BLaER1 (cell line): Measurements from ENCODE around the gene KLK13.

ENCODE experiments used
- H3K27ac ChIP-seq: shearing (Covaris generic); formaldehyde crosslinking; 2 replicates; pipeline ENCODE4 v1.8.1; 2022
- H3K27me3 ChIP-seq: shearing (Covaris generic); formaldehyde crosslinking; 2 replicates; pipeline ENCODE4 v1.8.1; 2022
- H3K36me3 ChIP-seq: shearing (Covaris generic); formaldehyde crosslinking; 2 replicates; pipeline ENCODE4 v1.8.1; 2022
- H3K4me1 ChIP-seq: shearing (Covaris generic); formaldehyde crosslinking; 2 replicates; pipeline ENCODE4 v1.8.1; 2022
- H3K4me2 ChIP-seq: shearing (Covaris generic); formaldehyde crosslinking; 2 replicates; pipeline ENCODE4 v1.8.1; 2022
- H3K4me3 ChIP-seq: shearing (Covaris generic); formaldehyde crosslinking; 2 replicates; pipeline ENCODE4 v1.8.1; 2022
- H3K9ac ChIP-seq: shearing (Covaris generic); formaldehyde crosslinking; 2 replicates; pipeline ENCODE4 v1.8.1; 2022
- H3K9me3 ChIP-seq: shearing (Covaris generic); formaldehyde crosslinking; 2 replicates; pipeline ENCODE4 v1.8.1; 2022
- H4K20me1 ChIP-seq: shearing (Covaris generic); formaldehyde crosslinking; 2 replicates; pipeline ENCODE4 v1.8.1; 2022
- Cebpa-rat ChIP-seq: shearing (Covaris generic); IDR thresholded peaks from 2 replicates; pipeline ENCODE4 v1.8.1; 2022

The KLK13 gene

GRCh38 chr19:51012661-51013190 is 52.2 kb downstream of the KLK13 start:
- Histone ChIP-seq H3K4me1 (peaks cover 19% of the 10 kb centered on the region), H3K9ac (no peak overlapping the region), H4K20me1 (no peaks in the 10 kb centered on the region; the same call in 1 of the 2 replicates), H3K4me2 (peak overlapping the region; percentile 42), H3K27me3 (peaks cover 12% of the 10 kb centered on the region), H3K4me3 (no peak overlapping the region), H3K36me3 (no peaks in the 10 kb centered on the region), H3K9me3 (no peaks in the 10 kb centered on the region), H3K27ac (no peak overlapping the region)
- no peak for TF ChIP-seq Cebpa-rat

- TF ChIP-seq Cebpa-rat = no peak
- H3K9ac ChIP-seq = no peak overlapping the region
- H4K20me1 ChIP-seq = no peaks in the 10 kb centered on the region
- no peak overlapping the region for H3K27ac ChIP-seq
- H3K27me3 ChIP-seq = no peaks in the 10 kb centered on the region
- H3K4me1 ChIP-seq = peaks cover 17% of the 10 kb centered on the region
- H3K4me2 ChIP-seq = no peak overlapping the region
- H3K9me3 ChIP-seq = no peaks in the 10 kb centered on the region
- H3K36me3 ChIP-seq = no peaks in the 10 kb centered on the region
- no peak overlapping the region for H3K4me3 ChIP-seq
These were observed 54.7 kb downstream of the KLK13 start for GRCh38 chr19:51010066-51010795.

GRCh38 chr19:51009061-51009891 is 55.6 kb downstream of the KLK13 start:
- Histone ChIP-seq H3K36me3 (no peaks in the 10 kb centered on the region), H4K20me1 (no peaks in the 10 kb centered on the region), H3K27me3 (no peaks in the 10 kb centered on the region)

GRCh38 chr19:51007488-51007887 is 57.4 kb downstream of the KLK13 start:
- H3K9ac ChIP-seq = no peak overlapping the region
- no peaks in the 10 kb centered on the region for H3K9me3 ChIP-seq
- no peaks in the 10 kb centered on the region for H3K36me3 ChIP-seq
- H3K4me3 ChIP-seq = no peak overlapping the region
- H3K27ac ChIP-seq = no peak overlapping the region
- H3K27me3 ChIP-seq = no peaks in the 10 kb centered on the region
- H4K20me1 ChIP-seq = no peaks in the 10 kb centered on the region
- no peak for TF ChIP-seq Cebpa-rat
- peaks cover 6% of the 10 kb centered on the region for H3K4me1 ChIP-seq
- no peak overlapping the region for H3K4me2 ChIP-seq

More at GRCh38 chr19:51009061-51009891, 55.6 kb downstream of the KLK13 start:
- no peak overlapping the region for H3K4me2 ChIP-seq
- no peak for TF ChIP-seq Cebpa-rat
- H3K9ac ChIP-seq = no peak overlapping the region
- no peak overlapping the region for H3K4me3 ChIP-seq
- H3K9me3 ChIP-seq = no peaks in the 10 kb centered on the region
- no peak overlapping the region for H3K27ac ChIP-seq
- peaks cover 17% of the 10 kb centered on the region for H3K4me1 ChIP-seq

GRCh38 chr19:51006406-51006805 is 58.5 kb downstream of the KLK13 start:
- no peak for TF ChIP-seq Cebpa-rat
- H3K9ac ChIP-seq = no peak overlapping the region
- peaks cover 12% of the 10 kb centered on the region for H3K4me1 ChIP-seq
- no peaks in the 10 kb centered on the region for H3K27me3 ChIP-seq
- no peaks in the 10 kb centered on the region for H4K20me1 ChIP-seq
- H3K4me3 ChIP-seq = no peak overlapping the region
- no peaks in the 10 kb centered on the region for H3K9me3 ChIP-seq
- no peak overlapping the region for H3K4me2 ChIP-seq
- H3K36me3 ChIP-seq = no peaks in the 10 kb centered on the region
- no peak overlapping the region for H3K27ac ChIP-seq
